Thoracic aorta (tissue), 2 donors: ENCODE results near the gene TMX4. TPM values are rescaled to one million over a fixed set of nuclear protein-coding genes. Genes with fewer than 3 reads are reported as not detected.

Experiments
- ATAC-seq: fragments of 150-250 bp; one replicate; pipeline ENCODE4 v1.8.0; 2017; ENCODE audit warnings: low read depth; ENCODE audit not compliant: insufficient number of reproducible peaks, low FRiP score
- DNase-seq: peaks from one replicate; pipeline ENCODE4 v3.0.0-alpha.2; 2020; ENCODE audit warnings: low spot score
- H3K27ac ChIP-seq, 2 donors: fragments of 200-600 bp; sonication (generic); 1 replicate in 1 of 2; 2 replicates in 1 of 2; pipeline ENCODE4 v1.5.1; 2016; ENCODE audit warnings: mild to moderate bottlenecking in 2 of 2, moderate library complexity in 2 of 2
- H3K27me3 ChIP-seq: fragments of 200-600 bp; sonication (generic); replicated peaks from 2 replicates; pipeline ENCODE4 v1.6.0; 2016; ENCODE audit warnings: mild to moderate bottlenecking; ENCODE audit not compliant: insufficient read depth
- H3K36me3 ChIP-seq: fragments of 200-600 bp; sonication (generic); one replicate; pipeline ENCODE4 v1.5.1; 2016
- H3K4me1 ChIP-seq, 2 donors: fragments of 200-600 bp; sonication (generic); 1 replicate in 1 of 2; 2 replicates in 1 of 2; pipeline versions ENCODE4 v1.5.1 to v1.6.0; 2016; ENCODE audit warnings: low read depth in 2 of 2, mild to moderate bottlenecking in 1 of 2; ENCODE audit not compliant: control insufficient read depth in 1 of 2
- H3K4me3 ChIP-seq: fragments of 200-600 bp; sonication (generic); 2 replicates; pipeline ENCODE4 v1.5.1; 2016; ENCODE audit warnings: mild to moderate bottlenecking
- H3K9me3 ChIP-seq: fragments of 200-600 bp; sonication (generic); 2 replicates; pipeline ENCODE4 v1.5.1; 2016
- CTCF ChIP-seq: fragments of 200-600 bp; sonication (generic); IDR thresholded peaks from one replicate; pipeline ENCODE4 v1.5.1; 2019; ENCODE audit warnings: antibody characterized with exemption
- total RNA-seq, 2 donors: library from RNA; depleted of rRNA; stranded (reverse); fragments of >200 nt; gene quantifications; one replicate each; pipeline versions ENCODE4 v1.1.0 to v1.2.3, GENCODE V29; 2016

Gene TMX4
- total RNA-seq, 2 donors from 2014 or later = 39.9 to 53.5 TPM

DNA sequence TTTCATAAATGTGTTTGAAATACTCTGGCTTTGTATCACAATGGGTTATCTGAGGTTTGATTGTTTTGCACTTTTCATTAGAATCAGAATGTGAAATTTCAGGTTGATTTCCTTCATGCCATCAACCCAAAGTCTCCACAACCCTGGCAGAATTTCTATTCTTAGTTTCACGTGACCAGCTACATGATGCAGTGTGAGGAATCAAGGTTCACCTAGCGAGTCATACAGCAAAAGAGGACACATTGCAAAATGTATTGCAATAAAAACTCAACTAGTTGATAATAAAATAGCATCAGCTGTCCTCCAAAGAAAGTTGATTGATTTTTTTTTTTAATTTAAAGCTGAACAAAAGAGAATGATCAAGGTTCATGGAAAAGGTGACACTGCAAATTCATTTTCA is 81.5 kb downstream of the TMX4 start:
- Histone ChIP-seq H3K4me3 (no peak overlapping the region), H3K4me1 (peaks cover 0 to 5% of the 10 kb centered on the region in 2 donors), H3K9me3 (no peaks in the 10 kb centered on the region), H3K27me3 (no peaks in the 10 kb centered on the region), H3K36me3 (no peaks in the 10 kb centered on the region), H3K27ac (no peak overlapping the region)
- DNase-seq = no peak
- ATAC-seq = no peak
- TF ChIP-seq CTCF = no peak

GRCh38 chr20:7937328-7937727 is 82.2 kb downstream of the TMX4 start:
- no peak for TF ChIP-seq CTCF
- Histone ChIP-seq H3K4me3 (no peak overlapping the region), H3K27me3 (no peaks in the 10 kb centered on the region), H3K9me3 (no peaks in the 10 kb centered on the region), H3K27ac (no peak overlapping the region), H3K36me3 (no peaks in the 10 kb centered on the region), H3K4me1 (peaks cover 0 to 5% of the 10 kb centered on the region in 2 donors)
- DNase-seq (no peak), ATAC-seq (no peak)

DNA sequence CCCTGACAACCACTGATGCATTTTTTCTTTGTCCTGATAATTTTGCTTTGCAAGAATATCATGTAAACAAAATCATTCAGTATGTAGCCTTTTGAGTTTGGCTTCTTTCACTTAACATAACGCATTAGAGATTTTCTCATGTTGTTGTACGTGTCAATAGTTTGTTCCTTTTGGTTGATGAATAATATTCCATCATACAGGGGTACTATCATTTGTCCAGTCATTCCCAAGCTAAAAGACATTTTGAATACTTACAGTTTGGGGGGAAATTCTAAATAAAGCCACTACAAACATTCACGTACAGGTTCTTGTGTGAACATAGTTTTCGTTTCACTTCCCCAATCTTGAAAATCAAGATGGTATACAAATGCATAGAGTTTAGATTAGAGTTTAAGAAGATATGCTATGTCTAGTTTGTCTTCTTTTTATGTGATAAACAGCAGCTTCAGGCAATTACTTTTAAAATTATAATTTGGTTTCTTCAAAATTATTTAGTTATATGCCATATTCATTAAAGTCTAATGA is 84.5 kb downstream of the TMX4 start:
- no peak overlapping the region for H3K4me3 ChIP-seq
- H3K27ac ChIP-seq = no peak overlapping the region
- no peak for ATAC-seq
- peaks cover 0 to 5% of the 10 kb centered on the region in 2 donors for H3K4me1 ChIP-seq
- no peaks in the 10 kb centered on the region for H3K9me3 ChIP-seq
- TF ChIP-seq CTCF = no peak
- no peaks in the 10 kb centered on the region for H3K36me3 ChIP-seq
- DNase-seq = no peak
- H3K27me3 ChIP-seq = no peaks in the 10 kb centered on the region

DNA sequence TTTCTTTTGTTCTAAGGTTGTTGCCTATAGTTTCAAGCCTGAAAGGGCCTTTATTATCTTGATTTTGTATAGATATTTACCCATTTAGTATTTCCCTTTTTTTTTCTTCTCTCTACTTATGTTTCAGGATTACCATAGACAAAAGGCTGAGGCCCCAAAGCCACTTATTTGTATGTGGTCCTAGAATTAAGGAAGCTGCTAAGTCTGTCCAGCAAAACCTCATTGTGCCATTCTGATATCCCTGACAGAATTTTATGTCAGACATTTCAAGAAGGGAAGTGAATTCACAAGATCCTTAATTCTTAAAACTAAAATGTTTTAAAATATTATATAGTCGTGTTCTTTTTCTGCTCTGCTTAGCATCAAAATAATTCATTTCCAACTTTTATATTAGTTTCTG is 86.2 kb downstream of the TMX4 start:
- no peaks in the 10 kb centered on the region for H3K9me3 ChIP-seq
- no peaks in the 10 kb centered on the region for H3K36me3 ChIP-seq
- no peaks in the 10 kb centered on the region for H3K27me3 ChIP-seq
- H3K4me1 ChIP-seq = peaks cover 0 to 5% of the 10 kb centered on the region in 2 donors
- TF ChIP-seq CTCF = no peak
- H3K27ac ChIP-seq = no peak overlapping the region
- DNase-seq (no peak), ATAC-seq (no peak)
- H3K4me3 ChIP-seq = no peak overlapping the region

GRCh38 chr20:7930343-7930742 is 89.2 kb downstream of the TMX4 start:
- Histone ChIP-seq H3K27me3 (no peaks in the 10 kb centered on the region), H3K36me3 (no peaks in the 10 kb centered on the region), H3K9me3 (no peaks in the 10 kb centered on the region), H3K4me3 (no peak overlapping the region), H3K27ac (no peak overlapping the region), H3K4me1 (no peaks in the 10 kb centered on the region)
- no peak for TF ChIP-seq CTCF
- ATAC-seq = no peak
- no peak for DNase-seq

Other genes with a start within 250 kb of the TMX4 start
- not detected for gene HAO1, start 79.3 kb downstream of the TMX4 start, total RNA-seq
- 10 to 100 TPM; 10.8 to 16.3 TPM for gene PLCB1, start 112.5 kb upstream of the TMX4 start, total RNA-seq